ENCODE results near the gene ZNF618.

DNA sequence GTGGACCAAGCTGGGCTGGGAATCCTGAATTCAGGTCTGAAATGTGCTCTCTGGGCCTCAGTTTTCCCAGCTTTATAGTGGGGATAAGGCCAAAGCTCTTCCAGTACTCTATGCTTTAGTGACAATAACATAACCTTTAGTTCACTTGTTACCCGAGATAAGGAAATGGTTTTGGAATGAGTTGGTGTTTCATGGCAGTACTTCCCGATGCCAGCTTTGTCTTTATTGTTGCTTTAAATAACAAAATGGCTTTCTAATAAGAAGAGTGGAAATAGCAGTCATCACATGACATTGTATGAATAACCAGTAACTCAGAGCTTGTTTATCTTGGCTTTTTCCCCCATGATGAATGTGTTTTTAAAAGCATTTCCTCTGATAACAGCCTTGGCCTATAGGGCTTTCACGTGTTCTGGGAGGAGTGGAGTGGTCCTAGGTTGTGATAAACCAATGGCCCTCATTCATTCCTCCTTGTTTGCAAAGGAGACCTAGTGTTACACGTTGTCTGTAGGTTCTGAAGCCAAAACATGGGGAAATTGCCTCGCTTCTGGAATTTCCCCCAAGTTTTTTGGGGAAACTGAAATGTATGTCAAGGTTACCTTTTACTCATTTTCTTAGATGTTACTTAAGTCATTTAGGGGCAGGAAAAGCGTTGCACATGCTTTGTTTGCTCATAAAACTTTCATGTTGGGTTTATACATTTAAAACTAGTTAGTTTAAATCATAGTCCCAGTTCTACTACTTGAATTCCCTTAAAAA, 53.7 kb downstream of the ZNF618 start:
- TF ChIP-seq, protein P1, sequence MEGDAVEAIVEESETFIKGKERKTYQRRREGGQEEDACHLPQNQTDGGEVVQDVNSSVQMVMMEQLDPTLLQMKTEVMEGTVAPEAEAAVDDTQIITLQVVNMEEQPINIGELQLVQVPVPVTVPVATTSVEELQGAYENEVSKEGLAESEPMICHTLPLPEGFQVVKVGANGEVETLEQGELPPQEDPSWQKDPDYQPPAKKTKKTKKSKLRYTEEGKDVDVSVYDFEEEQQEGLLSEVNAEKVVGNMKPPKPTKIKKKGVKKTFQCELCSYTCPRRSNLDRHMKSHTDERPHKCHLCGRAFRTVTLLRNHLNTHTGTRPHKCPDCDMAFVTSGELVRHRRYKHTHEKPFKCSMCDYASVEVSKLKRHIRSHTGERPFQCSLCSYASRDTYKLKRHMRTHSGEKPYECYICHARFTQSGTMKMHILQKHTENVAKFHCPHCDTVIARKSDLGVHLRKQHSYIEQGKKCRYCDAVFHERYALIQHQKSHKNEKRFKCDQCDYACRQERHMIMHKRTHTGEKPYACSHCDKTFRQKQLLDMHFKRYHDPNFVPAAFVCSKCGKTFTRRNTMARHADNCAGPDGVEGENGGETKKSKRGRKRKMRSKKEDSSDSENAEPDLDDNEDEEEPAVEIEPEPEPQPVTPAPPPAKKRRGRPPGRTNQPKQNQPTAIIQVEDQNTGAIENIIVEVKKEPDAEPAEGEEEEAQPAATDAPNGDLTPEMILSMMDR (optimal IDR thresholded peaks at IDR 0.05 in 1 of 3, IDR thresholded peaks at IDR 0.05 in 1 of 3, conservative IDR thresholded peaks at IDR 0.05 in 1 of 3; ENCODE audit: extremely low read depth in 1 of 3, insufficient read depth in 2 of 3, low read length in 3 of 3), result no peak
- no peak for TF ChIP-seq EZH2 (IDR thresholded peaks at IDR 0.05; ENCODE audit: low read length)
